ENCODE data around the gene LIPK. TPM values are rescaled to one million over a fixed set of nuclear protein-coding genes. Genes with fewer than 3 reads are reported as not detected.
"Not testable (repeated sequence)": the region's sequence is repeated elsewhere in the genome, so short reads cannot be mapped to it uniquely, and the experiment has no call there.

Gene LIPK
- total RNA-seq, 1 experiment from 2014 or later, result not detected

- H3K27me3 Mint-ChIP-seq (ENCODE audit: low read depth), result peaks cover 6% of the 10 kb centered on the region
- ChIA-PET CTCF (interaction anchor here (2.3 kb wide), 1 partner anchor 78 kb away, joined by 7 read pairs; the partner anchor contains the start of gene RNLS), POLR2A (no interaction called here)
- H3K36me3 Mint-ChIP-seq, result no peaks in the 10 kb centered on the region
- H3K4me1 Mint-ChIP-seq, result no peaks in the 10 kb centered on the region
- TF ChIP-seq OVOL2 (CRISPR knock-in tag; IDR thresholded peaks at IDR 0.05; ENCODE audit: borderline replicate concordance), result no peak
- no peak for TF ChIP-seq ZNF512 (CRISPR knock-in tag; IDR thresholded peaks at IDR 0.05; ENCODE audit: borderline replicate concordance)
- no peak for TF ChIP-seq ELF4 (CRISPR knock-in tag; IDR thresholded peaks at IDR 0.05; ENCODE audit: low read depth)
- H3K27ac Mint-ChIP-seq, result no peak overlapping the region
- no peak for DNase-seq (ENCODE audit: low spot score)
- H3K9me3 Mint-ChIP-seq, result peaks cover 4% of the 10 kb centered on the region; the same call in 1 of the 2 replicates
- H3K4me3 Mint-ChIP-seq, result no peak overlapping the region
- ATAC-seq, result no peak
Measured at GRCh38 chr10:88661018-88661417, 45.0 kb upstream of the LIPK start.

GRCh38 chr10:88661577-88661976, 44.5 kb upstream of the LIPK start:
- Mint-ChIP-seq H3K27me3 (ENCODE audit: low read depth) (peaks cover 6% of the 10 kb centered on the region), H3K9me3 (peaks cover 4% of the 10 kb centered on the region; the same call in 1 of the 2 replicates), H3K4me3 (no peak overlapping the region), H3K4me1 (no peaks in the 10 kb centered on the region), H3K27ac (no peak overlapping the region), H3K36me3 (no peaks in the 10 kb centered on the region)
- no peak for DNase-seq (ENCODE audit: low spot score)
- no peak for TF ChIP-seq ZNF317 (CRISPR knock-in tag; IDR thresholded peaks at IDR 0.05; ENCODE audit: borderline replicate concordance, low read depth)
- no peak for TF ChIP-seq TEAD4 (CRISPR knock-in tag; IDR thresholded peaks at IDR 0.05)
- no peak for TF ChIP-seq SMAD4 (CRISPR knock-in tag; IDR thresholded peaks at IDR 0.05)
- no peak for TF ChIP-seq ELF4 (CRISPR knock-in tag; IDR thresholded peaks at IDR 0.05; ENCODE audit: low read depth)
- TF ChIP-seq ZNF263 (CRISPR knock-in tag; IDR thresholded peaks at IDR 0.05; ENCODE audit: low read depth), result no peak
- no peak for TF ChIP-seq CTCF (IDR thresholded peaks at IDR 0.05)
- no peak for TF ChIP-seq ZNF532 (CRISPR knock-in tag; IDR thresholded peaks at IDR 0.05; ENCODE audit: borderline replicate concordance)
- TF ChIP-seq ZNF396 (CRISPR knock-in tag; IDR thresholded peaks at IDR 0.05; ENCODE audit: borderline replicate concordance), result no peak
- no peak for TF ChIP-seq MAX (CRISPR knock-in tag; IDR thresholded peaks at IDR 0.05)
- no peak for TF ChIP-seq ZNF219 (CRISPR knock-in tag; IDR thresholded peaks at IDR 0.05; ENCODE audit: borderline replicate concordance)
- TF ChIP-seq ERG (CRISPR knock-in tag; IDR thresholded peaks at IDR 0.05), result no peak
- TF ChIP-seq ZNF138 (CRISPR knock-in tag; conservative IDR thresholded peaks at IDR 0.05), result no peak
- TF ChIP-seq ETV6 (CRISPR knock-in tag; IDR thresholded peaks at IDR 0.05), result no peak
- no peak for TF ChIP-seq TEAD1 (CRISPR knock-in tag; IDR thresholded peaks at IDR 0.05)
- no peak for TF ChIP-seq ZNF232 (CRISPR knock-in tag; IDR thresholded peaks at IDR 0.05)
- no peak for TF ChIP-seq PRRX2 (CRISPR knock-in tag; IDR thresholded peaks at IDR 0.05)
- TF ChIP-seq CREM (CRISPR knock-in tag; IDR thresholded peaks at IDR 0.05), result no peak
- no peak for TF ChIP-seq ATF6 (CRISPR knock-in tag; IDR thresholded peaks at IDR 0.05)
- TF ChIP-seq IRF1 (CRISPR knock-in tag; IDR thresholded peaks at IDR 0.05), result no peak
- no peak for TF ChIP-seq ZBTB21 (CRISPR knock-in tag; IDR thresholded peaks at IDR 0.05; ENCODE audit: borderline replicate concordance)
- ChIA-PET CTCF (interaction anchor here (2.3 kb wide), 1 partner anchor 78 kb away, joined by 7 read pairs; the partner anchor contains the start of gene RNLS), POLR2A (no interaction called here)
- no peak for ATAC-seq

GRCh38 chr10:88663153-88663552, 42.9 kb upstream of the LIPK start:
- POLR2A ChIA-PET; H3K9me3 Mint-ChIP-seq; H3K36me3 Mint-ChIP-seq; H3K4me3 Mint-ChIP-seq; ATAC-seq; DNase-seq (ENCODE audit: low spot score); CTCF ChIA-PET; H3K27me3 Mint-ChIP-seq (ENCODE audit: low read depth); H3K27ac Mint-ChIP-seq; H3K4me1 Mint-ChIP-seq: not testable (repeated sequence)
